ENCODE results near the gene MYOZ3.

Gene MYOZ3

GRCh38 chr5:150644058-150644457 is 17.0 kb upstream of the MYOZ3 start:
- no peak for DNase-seq

DNA sequence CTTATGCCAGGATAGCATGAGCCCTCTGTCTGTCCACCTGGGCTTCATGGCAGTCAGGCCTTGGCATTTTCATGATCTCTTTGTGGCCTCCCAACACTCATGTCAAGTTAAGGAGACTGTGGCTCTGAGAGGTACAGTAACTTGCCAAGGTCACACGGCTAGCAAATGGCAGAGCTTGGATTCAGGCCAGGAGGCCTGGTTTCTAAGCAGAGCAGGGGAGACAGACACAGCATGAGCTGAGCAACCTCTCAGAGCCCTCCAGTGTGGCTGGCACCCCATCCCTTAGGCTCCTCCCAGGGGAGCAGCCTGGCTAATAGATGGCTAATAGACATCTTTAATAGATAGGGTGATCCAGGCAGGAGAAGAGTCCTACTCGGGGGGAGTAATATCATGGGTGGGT is 16.5 kb upstream of the MYOZ3 start:
- no peak for DNase-seq

- DNase-seq = no peak
Observed at GRCh38 chr5:150645070-150645700, 15.9 kb upstream of the MYOZ3 start.

DNA sequence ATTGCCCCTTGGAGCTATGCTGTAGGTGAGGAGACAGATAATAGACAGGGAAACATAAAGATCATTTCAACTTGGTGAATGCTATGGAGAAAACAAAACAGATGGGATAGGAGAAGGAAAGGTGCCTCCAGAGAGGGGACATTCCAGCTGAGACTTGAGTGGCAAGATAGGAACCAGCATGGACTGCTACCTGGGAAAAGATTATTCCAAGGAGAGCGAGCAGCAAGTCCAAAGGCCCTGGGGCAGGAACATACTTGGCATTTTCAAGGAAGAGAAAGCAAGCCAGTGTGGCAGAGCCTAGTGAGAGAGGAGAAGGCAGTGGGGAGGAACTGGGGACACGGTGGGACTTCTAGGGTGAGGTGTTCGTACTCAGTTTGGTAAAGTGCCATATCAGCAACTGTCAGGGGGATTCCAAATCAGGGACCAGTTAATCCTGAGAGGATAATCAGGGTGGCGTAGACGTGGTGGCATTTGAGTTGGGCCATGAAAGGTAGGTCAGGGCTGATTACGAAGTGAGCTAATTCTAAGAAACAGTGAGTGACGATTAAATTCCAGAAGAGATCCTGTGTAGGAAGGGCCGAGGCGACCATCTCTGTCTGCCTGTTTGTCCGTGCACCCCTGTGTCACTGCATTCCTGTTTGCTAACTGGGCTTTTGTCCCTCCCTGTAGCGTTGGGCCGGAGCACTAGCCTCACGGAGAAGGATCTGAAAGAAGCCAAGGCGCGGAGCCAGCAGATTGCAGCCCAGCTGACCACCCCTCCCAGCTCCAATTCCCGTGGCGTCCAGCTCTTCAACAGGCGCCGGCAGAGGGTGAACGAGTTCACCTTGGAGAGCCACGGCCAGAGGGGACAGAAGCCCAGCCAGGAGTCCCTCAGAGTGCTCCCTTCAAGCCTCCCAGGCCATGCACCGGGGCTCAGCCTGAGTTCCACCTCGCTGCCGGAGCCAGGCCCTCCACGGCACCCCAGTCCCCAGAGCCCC is 13.5 kb upstream of the MYOZ3 start:
- no peak for DNase-seq

DNA sequence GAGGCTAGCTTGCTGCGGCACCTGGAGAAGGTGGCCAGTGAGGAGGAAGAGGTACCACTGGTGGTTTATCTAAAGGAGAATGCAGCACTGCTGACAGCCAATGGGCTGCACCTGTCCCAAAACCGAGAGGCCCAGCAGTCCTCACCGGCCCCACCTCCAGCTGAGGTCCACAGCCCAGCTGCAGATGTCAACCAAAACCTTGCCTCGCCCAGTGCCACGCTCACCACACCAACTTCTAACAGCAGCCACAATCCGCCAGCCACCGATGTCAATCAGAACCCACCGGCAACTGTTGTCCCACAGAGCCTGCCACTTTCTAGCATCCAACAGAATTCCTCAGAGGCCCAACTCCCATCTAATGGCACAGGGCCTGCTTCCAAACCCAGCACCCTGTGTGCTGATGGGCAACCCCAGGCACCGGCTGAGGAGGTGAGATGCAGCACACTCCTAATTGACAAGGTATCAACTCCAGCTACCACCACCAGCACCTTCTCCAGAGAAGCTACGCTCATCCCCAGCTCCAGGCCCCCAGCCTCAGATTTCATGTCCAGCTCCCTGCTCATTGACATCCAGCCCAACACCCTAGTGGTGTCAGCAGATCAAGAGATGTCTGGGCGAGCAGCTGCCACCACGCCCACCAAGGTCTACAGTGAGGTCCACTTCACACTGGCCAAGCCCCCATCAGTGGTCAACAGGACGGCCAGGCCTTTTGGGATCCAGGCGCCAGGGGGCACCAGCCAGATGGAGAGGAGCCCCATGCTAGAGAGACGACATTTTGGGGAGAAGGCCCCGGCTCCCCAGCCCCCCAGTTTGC is 12.6 kb upstream of the MYOZ3 start:
- DNase-seq = no peak

GRCh38 chr5:150649108-150650020 is 11.7 kb upstream of the MYOZ3 start:
- DNase-seq = no peak

- DNase-seq = no peak
Observed at GRCh38 chr5:150650021-150651006, 10.7 kb upstream of the MYOZ3 start.

DNA sequence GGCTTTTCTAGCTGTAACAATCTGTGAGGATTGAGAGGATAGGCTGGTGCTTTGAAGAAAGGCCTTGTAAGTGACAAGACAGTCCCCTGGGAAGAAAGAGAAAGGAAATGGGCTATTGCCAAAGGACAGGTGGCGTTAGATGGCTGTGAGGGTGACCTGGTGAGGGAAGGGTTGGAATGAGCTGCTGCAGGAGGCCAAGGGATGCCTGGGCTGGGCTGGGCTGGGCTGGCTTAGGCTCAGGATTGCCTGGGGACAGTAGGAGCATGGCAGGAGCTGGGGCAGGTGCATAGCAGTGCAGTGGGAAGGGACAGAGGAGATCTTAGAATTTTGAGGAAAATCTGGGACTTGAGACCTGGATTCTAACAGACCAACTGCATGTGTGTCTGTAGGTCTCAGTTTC is 9.7 kb upstream of the MYOZ3 start:
- no peak for DNase-seq

DNA sequence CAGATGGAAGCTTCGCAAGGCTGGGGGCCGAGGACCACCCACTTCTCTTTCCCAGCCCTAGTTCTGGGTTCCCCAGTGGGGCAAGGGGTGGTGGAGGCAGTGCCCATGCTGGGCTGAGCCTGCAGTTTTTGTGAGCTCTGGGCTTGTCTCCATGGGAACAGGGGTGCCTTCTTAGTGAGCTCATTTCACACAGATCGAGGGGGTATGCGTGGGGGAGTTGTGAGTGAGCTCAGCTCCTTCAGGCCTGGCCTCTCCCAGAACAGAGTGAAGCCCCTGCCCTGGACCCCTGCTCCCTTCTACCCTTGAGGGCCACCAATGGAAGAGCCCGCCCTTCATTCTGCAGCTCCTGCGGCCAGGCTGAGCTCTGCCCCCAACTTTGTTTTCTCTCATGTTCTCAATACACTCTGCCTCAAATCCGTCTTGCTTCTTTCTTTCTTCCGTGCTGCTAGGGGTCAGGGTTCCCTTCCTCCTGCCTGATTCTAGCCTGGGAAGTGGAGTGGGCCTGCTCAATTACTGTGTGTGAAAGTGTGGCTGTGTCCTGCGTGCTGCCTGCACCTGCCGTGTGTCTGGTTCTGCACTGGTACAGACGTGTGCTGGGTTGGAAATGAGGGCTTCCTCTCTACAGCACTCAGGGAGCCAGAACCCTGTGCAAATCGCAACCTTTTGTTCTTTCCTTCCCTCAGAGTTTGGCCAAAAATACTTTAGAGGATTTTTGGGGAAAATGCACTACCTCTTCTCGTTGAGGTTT is 9.0 kb upstream of the MYOZ3 start:
- no peak for DNase-seq

DNA sequence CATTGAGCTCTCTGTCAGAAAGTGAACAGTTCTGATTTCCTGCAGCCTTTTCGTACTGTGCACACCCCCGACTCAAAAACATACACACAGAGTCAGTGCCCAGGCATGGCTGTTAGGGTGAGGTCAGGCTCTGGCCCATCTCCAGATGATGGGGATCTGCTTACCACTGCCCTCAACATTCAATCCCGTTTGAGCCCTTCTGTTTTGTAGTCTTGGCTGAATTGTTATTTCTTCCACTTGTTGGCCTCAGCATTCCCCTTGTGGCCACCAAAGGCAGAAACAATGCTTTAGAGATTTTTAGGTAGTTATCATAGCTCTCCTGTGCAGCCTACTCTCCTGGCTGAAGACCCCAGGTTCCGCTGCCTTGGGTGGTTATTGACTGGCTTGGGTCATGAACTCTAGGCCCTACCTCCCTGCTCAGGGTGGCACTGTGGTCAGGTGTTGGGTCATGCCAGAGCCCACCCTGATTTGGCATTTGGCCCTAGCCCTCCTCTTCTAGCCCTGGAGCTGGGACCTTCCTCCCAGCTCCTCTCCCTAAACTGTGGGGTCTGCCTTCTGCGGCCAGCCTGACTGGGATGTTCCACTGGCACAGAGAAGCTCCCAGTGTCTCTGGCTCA is 7.8 kb upstream of the MYOZ3 start:
- no peak for DNase-seq

- no peak for DNase-seq
Observed at GRCh38 chr5:150653762-150654556, 7.1 kb upstream of the MYOZ3 start.

GRCh38 chr5:150655221-150655620 is 5.8 kb upstream of the MYOZ3 start:
- DNase-seq = no peak

DNA sequence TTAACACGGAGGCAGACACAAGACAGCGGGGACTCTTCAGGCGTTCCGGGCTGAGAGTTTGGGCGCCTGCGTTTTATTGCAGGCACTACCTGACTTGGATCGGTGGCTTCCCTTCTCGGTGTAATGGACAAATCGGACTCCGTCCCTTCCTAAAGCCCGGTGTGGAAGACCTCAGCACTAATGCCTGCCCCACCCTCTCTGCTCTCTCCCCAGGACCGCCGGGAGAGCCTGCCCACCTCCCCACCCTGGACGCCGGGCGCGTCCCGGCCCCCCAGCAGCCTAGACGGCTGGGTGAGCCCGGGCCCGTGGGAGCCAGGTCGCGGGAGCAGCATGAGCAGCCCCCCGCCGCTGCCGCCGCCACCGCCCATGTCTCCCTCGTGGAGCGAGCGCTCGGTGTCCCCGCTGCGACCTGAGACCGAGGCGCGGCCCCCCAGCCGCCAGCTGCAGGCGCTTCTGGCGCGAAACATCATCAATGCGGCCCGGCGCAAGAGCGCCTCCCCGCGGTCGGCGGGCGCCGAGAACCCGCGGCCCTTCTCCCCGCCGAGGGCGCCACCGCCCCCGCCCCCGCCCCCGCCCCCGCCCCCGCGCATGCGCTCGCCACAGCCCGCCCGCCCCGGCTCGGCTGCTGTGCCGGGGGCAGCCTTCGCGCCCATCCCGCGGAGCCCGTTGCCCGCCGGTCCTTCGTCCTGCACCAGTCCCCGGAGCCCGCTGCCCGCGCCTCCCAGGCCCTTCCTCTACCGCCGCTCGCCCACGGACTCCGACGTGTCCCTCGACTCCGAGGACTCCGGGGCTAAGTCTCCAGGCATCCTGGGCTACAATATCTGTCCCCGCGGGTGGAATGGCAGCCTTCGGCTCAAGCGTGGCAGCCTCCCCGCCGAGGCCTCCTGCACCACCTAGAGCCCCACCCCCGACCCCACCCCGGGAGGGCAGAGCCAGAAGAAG is 4.6 kb upstream of the MYOZ3 start:
- peak; percentile 14 for DNase-seq

DNA sequence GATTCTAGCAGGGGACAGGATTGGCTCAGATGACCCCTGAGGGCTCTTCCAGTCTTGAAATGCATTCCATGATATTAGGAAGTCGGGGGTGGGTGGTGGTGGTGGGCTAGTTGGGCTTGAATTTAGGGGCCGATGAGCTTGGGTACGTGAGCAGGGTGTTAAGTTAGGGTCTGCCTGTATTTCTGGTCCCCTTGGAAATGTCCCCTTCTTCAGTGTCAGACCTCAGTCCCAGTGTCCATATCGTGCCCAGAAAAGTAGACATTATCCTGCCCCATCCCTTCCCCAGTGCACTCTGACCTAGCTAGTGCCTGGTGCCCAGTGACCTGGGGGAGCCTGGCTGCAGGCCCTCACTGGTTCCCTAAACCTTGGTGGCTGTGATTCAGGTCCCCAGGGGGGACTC is 2.9 kb upstream of the MYOZ3 start:
- no peak for DNase-seq

- no peak for DNase-seq
Observed at GRCh38 chr5:150658699-150659265, 2.3 kb upstream of the MYOZ3 start.

- no peak for DNase-seq
Observed at GRCh38 chr5:150659360-150660107, 1.5 kb upstream of the MYOZ3 start.
